ENCODE measurements around the gene DNAJC15.
"Not testable (repeated sequence)": the region's sequence is repeated elsewhere in the genome, so short reads cannot be mapped to it uniquely, and the experiment has no call there.

The DNAJC15 gene

GRCh38 chr13:43005460-43006236 is 17.7 kb upstream of the DNAJC15 start:
- no peak for DNase-seq

- no peak for DNase-seq
Measured at GRCh38 chr13:43006893-43007631, 16.3 kb upstream of the DNAJC15 start.

- no peak for DNase-seq
Measured at GRCh38 chr13:43008596-43008995, 14.8 kb upstream of the DNAJC15 start.

GRCh38 chr13:43009506-43009905 is 13.9 kb upstream of the DNAJC15 start:
- DNase-seq = no peak

GRCh38 chr13:43014162-43014561 is 9.2 kb upstream of the DNAJC15 start:
- DNase-seq = no peak

GRCh38 chr13:43016226-43016625 is 7.2 kb upstream of the DNAJC15 start:
- DNase-seq = no peak

- no peak for DNase-seq
Measured at GRCh38 chr13:43019811-43020210, 3.6 kb upstream of the DNAJC15 start.

GRCh38 chr13:43020794-43021193 is 2.6 kb upstream of the DNAJC15 start:
- no peak for DNase-seq

GRCh38 chr13:43021926-43022670 is 1.3 kb upstream of the DNAJC15 start:
- no peak for DNase-seq

- DNase-seq = no peak
Measured at GRCh38 chr13:43022934-43023288, 475 bp upstream of the DNAJC15 start.

GRCh38 chr13:43026262-43026661 is 2.9 kb downstream of the DNAJC15 start:
- DNase-seq = no peak

- no peak for DNase-seq
Measured at GRCh38 chr13:43030548-43030947, 7.2 kb downstream of the DNAJC15 start.

- no peak for DNase-seq
Measured at GRCh38 chr13:43031881-43032280, 8.5 kb downstream of the DNAJC15 start.

GRCh38 chr13:43033038-43033437 is 9.7 kb downstream of the DNAJC15 start:
- DNase-seq = no peak

GRCh38 chr13:43036351-43037250 is 13.2 kb downstream of the DNAJC15 start:
- no peak for DNase-seq

GRCh38 chr13:43039966-43040365 is 16.6 kb downstream of the DNAJC15 start:
- no peak for DNase-seq

- DNase-seq = not testable (repeated sequence)
Measured at GRCh38 chr13:43040581-43041368, 17.4 kb downstream of the DNAJC15 start.

- DNase-seq = no peak
Measured at GRCh38 chr13:43041369-43041921, 18.1 kb downstream of the DNAJC15 start.

GRCh38 chr13:43042410-43042921 is 19.1 kb downstream of the DNAJC15 start:
- no peak for DNase-seq

GRCh38 chr13:43044720-43045301 is 21.4 kb downstream of the DNAJC15 start:
- DNase-seq = no peak

- DNase-seq = not testable (repeated sequence)
Measured at GRCh38 chr13:43045302-43045773, 22.0 kb downstream of the DNAJC15 start.
